ENCODE measurements around the gene WNK1. TPM values are rescaled to one million over a fixed set of nuclear protein-coding genes. Genes with fewer than 3 reads are reported as not detected.

WNK1 gene
- polyA plus RNA-seq, 3 donors = 8.7 to 57.2 (median 20.9) TPM

- Mint-ChIP-seq H3K9me3 (peaks cover 0 to 3% (median 0%) of the 10 kb centered on the region in 7 donors), H3K27me3 (ENCODE audit: low read depth in 3 of 3) (peaks cover 0 to 2% (median 0%) of the 10 kb centered on the region in 3 donors), H3K4me1 (peaks cover 40% of the 10 kb centered on the region), H3K36me3 (peaks cover 8 to 36% of the 10 kb centered on the region in 2 donors), H3K4me3 (no peak overlapping the region), H3K27ac (no peak overlapping the region)
- no peak for TF ChIP-seq CTCF (IDR thresholded peaks at IDR 0.05)
- H2AFZ ChIP-seq (ENCODE audit: insufficient read depth, low read depth, low read length, poor library complexity, severe bottlenecking) = no peak overlapping the region
- H3K4me2 ChIP-seq (replicated peaks; ENCODE audit: extremely low read depth, low read length, poor library complexity, severe bottlenecking) = no peak overlapping the region
- peaks cover 100% of the 10 kb centered on the region for H3K79me2 ChIP-seq (ENCODE audit: insufficient read depth, low read length)
- H3K4me3 ChIP-seq (replicated peaks in 1 of 3; ENCODE audit: low read depth in 2 of 3, low read length in 3 of 3) = no peak overlapping the region
- no CpG with 5 or more reads among the region's 1 CpG for WGBS (ENCODE audit: insufficient coverage)
- peaks cover 96% of the 10 kb centered on the region for H4K20me1 ChIP-seq (ENCODE audit: insufficient read depth, low read length)
- H3K27ac ChIP-seq (ENCODE audit: low read depth in 1 of 2, low read length in 2 of 2) = no peak overlapping the region
- no peak overlapping the region for H3K9ac ChIP-seq (ENCODE audit: insufficient read depth, low read length, poor library complexity, severe bottlenecking)
- H3K36me3 ChIP-seq (replicated peaks in 1 of 2; ENCODE audit: control insufficient read depth in 1 of 2, insufficient read depth in 2 of 2, low read length in 2 of 2) = peaks cover 3 to 9% of the 10 kb centered on the region in 2 donors
- DNase-seq = no peak
- peaks cover 30 to 36% of the 10 kb centered on the region in 2 donors for H3K4me1 ChIP-seq (ENCODE audit: control insufficient read depth in 1 of 2, insufficient read depth in 2 of 2, low read length in 2 of 2)
- H3K27me3 ChIP-seq (ENCODE audit: control insufficient read depth in 2 of 2, insufficient read depth in 2 of 2, low read length in 2 of 2) = no peaks in the 10 kb centered on the region
- H3K9me3 ChIP-seq (replicated peaks in 1 of 2; ENCODE audit: control insufficient read depth in 1 of 2, insufficient read depth in 1 of 2, low read length in 2 of 2) = no peaks in the 10 kb centered on the region
- intact Hi-C loops (cut with micrococcal nuclease) = loop anchor here in 1 of 2 donors (1.0 kb wide), 1 partner anchor 9 kb away; no protein-coding TSS in a partner anchor
Observed at GRCh38 chr12:765840-766239, 13.5 kb downstream of the WNK1 start.

GRCh38 chr12:768434-768833 lies 16.1 kb downstream of the WNK1 start:
- no peak for TF ChIP-seq CTCF (IDR thresholded peaks at IDR 0.05)
- H3K36me3 Mint-ChIP-seq = peaks cover 1 to 24% of the 10 kb centered on the region in 2 donors
- Histone ChIP-seq H3K36me3 (replicated peaks in 1 of 2; ENCODE audit: control insufficient read depth in 1 of 2, insufficient read depth in 2 of 2, low read length in 2 of 2) (no peaks in the 10 kb centered on the region), H3K9me3 (replicated peaks in 1 of 2; ENCODE audit: control insufficient read depth in 1 of 2, insufficient read depth in 1 of 2, low read length in 2 of 2) (no peaks in the 10 kb centered on the region), H4K20me1 (ENCODE audit: insufficient read depth, low read length) (peaks cover 100% of the 10 kb centered on the region), H3K4me3 (replicated peaks in 1 of 3; ENCODE audit: low read depth in 2 of 3, low read length in 3 of 3) (no peak overlapping the region), H3K4me1 (ENCODE audit: control insufficient read depth in 1 of 2, insufficient read depth in 2 of 2, low read length in 2 of 2) (peaks cover 34 to 53% of the 10 kb centered on the region in 2 donors), H3K27ac (ENCODE audit: low read depth in 1 of 2, low read length in 2 of 2) (peak overlapping the region in 1 of 2 donors; percentile 46), H3K79me2 (ENCODE audit: insufficient read depth, low read length) (peaks cover 100% of the 10 kb centered on the region), H3K9ac (ENCODE audit: insufficient read depth, low read length, poor library complexity, severe bottlenecking) (no peak overlapping the region), H3K27me3 (ENCODE audit: control insufficient read depth in 2 of 2, insufficient read depth in 2 of 2, low read length in 2 of 2) (no peaks in the 10 kb centered on the region), H3K4me2 (replicated peaks; ENCODE audit: extremely low read depth, low read length, poor library complexity, severe bottlenecking) (no peak overlapping the region), H2AFZ (ENCODE audit: insufficient read depth, low read depth, low read length, poor library complexity, severe bottlenecking) (no peak overlapping the region)
- 100% methylated on average over 1 of the region's 1 CpG for WGBS (ENCODE audit: insufficient coverage)
- no peaks in the 10 kb centered on the region for H3K9me3 Mint-ChIP-seq
- DNase-seq = no peak
- H3K4me1 Mint-ChIP-seq = peaks cover 52% of the 10 kb centered on the region
- intact Hi-C loops (cut with micrococcal nuclease) = no loop called here
- H3K27me3 Mint-ChIP-seq (ENCODE audit: low read depth in 3 of 3) = peaks cover 0 to 2% (median 0%) of the 10 kb centered on the region in 3 donors
- H3K4me3 Mint-ChIP-seq = no peak overlapping the region
- peak overlapping the region in 5 of 7 donors; percentile 51 to 85 (median 76) for H3K27ac Mint-ChIP-seq
